Gastrocnemius medialis (tissue), 4 donors: ENCODE measurements around the gene GMPR2. TPM values are rescaled to one million over a fixed set of nuclear protein-coding genes. Genes with fewer than 3 reads are reported as not detected.
A peak's percentile ranks its signal among the peaks of the same experiment; 100 is the strongest.

Source experiments
- ATAC-seq, 2 donors: fragments of 150-250 bp; one replicate each; pipeline ENCODE4 v1.9.1; 2016
- DNase-seq, 2 donors: peaks; one replicate each; pipeline ENCODE4 v3.0.0-alpha.2; 2019
- H3K27ac ChIP-seq, 4 donors: fragments of 200-600 bp; sonication (generic); 1 replicate in 1 of 4; 2 replicates in 3 of 4; pipeline ENCODE4 v1.5.1; 2016 to 2018; ENCODE audit warnings: mild to moderate bottlenecking in 2 of 4, moderate library complexity in 1 of 4
- H3K27me3 ChIP-seq, 3 donors: fragments of 200-600 bp; sonication (generic) in 2 of 3; 1 replicate in 1 of 3; 2 replicates in 2 of 3; pipeline versions ENCODE4 v1.5.1 to v1.6.0; 2016 to 2019; ENCODE audit warnings: mild to moderate bottlenecking in 1 of 3, moderate library complexity in 1 of 3
- H3K36me3 ChIP-seq, 2 donors: fragments of 200-600 bp; sonication (generic) in 1 of 2; one replicate each; pipeline ENCODE4 v1.5.1; 2017 to 2018
- H3K4me1 ChIP-seq, 2 donors: fragments of 200-600 bp; sonication (generic) in 1 of 2; one replicate each; pipeline ENCODE4 v1.5.1; 2016 to 2017; ENCODE audit warnings: mild to moderate bottlenecking in 2 of 2
- H3K4me3 ChIP-seq, 4 donors: fragments of 200-600 bp; sonication (generic) in 3 of 4; 1 replicate in 1 of 4; 2 replicates in 3 of 4; pipeline ENCODE4 v1.5.1; 2016 to 2019; ENCODE audit warnings: mild to moderate bottlenecking in 2 of 4
- H3K9me3 ChIP-seq, 3 donors: fragments of 200-600 bp; sonication (generic) in 2 of 3; 1 replicate in 1 of 3; 2 replicates in 2 of 3; pipeline ENCODE4 v1.5.1; 2016 to 2019
- CTCF ChIP-seq, 5 experiments: fragments of 450-650 bp in 3 of 5; fragments of 200-600 bp in 2 of 5; sonication (generic) in 2 of 5; IDR thresholded peaks in 4 of 5; conservative IDR thresholded peaks in 1 of 5; 1 replicate in 4 of 5; 2 replicates in 1 of 5; pipeline ENCODE4 v1.5.1; 2016 to 2019; ENCODE audit warnings: antibody characterized with exemption in 5 of 5, mild to moderate bottlenecking in 3 of 5, moderate library complexity in 3 of 5
- POLR2A ChIP-seq, 2 donors: fragments of 450-650 bp; IDR thresholded peaks; one replicate each; pipeline ENCODE4 v1.6.1; 2017; ENCODE audit warnings: antibody characterized with exemption in 2 of 2, mild to moderate bottlenecking in 2 of 2, moderate library complexity in 2 of 2
- in situ Hi-C, 4 donors: fragments of 200-750 bp; cut with MboI; loops; one replicate each; pipeline versions ENCODE4 v1.15.0 to v1.8.0; 2017; ENCODE audit warnings: low sequenced_read_pairs in 4 of 4
- intact Hi-C: fragments of 100-400 bp; cut with DNase I; formaldehyde crosslinking; loops from one replicate; pipeline ENCODE4 v1.15.1; 2023; ENCODE audit warnings: low total_unique reads
- total RNA-seq, 4 donors: library from RNA; depleted of rRNA; stranded (reverse); fragments of >200 nt; gene quantifications; one replicate each; pipeline versions ENCODE4 v1.1.0 to v1.2.3, GENCODE V29; 2016

GMPR2 gene
- total RNA-seq, 4 donors from 2014 or later, result 15.4 to 44.8 (median 27.4) TPM

- in situ Hi-C loops, result loop anchor here in 3 of 4 donors (10.0 to 25.0 kb wide), 2 partner anchors 200 to 203 kb away; partner anchors contain the start of genes CBLN3 (in 1 of the 3), KHNYN (in 1 of the 3) and SDR39U1 (in 1 of the 3)
- intact Hi-C loops, result no loop called here
- no peaks in the 10 kb centered on the region for H3K27me3 ChIP-seq
- peak overlapping the region in 1 of 4 donors; percentile 53 for H3K27ac ChIP-seq
- no peaks in the 10 kb centered on the region for H3K9me3 ChIP-seq
- TF ChIP-seq CTCF (IDR thresholded peaks at IDR 0.05 in 4 of 5, conservative IDR thresholded peaks at IDR 0.05 in 1 of 5), result no peak
- no peak for TF ChIP-seq POLR2A (IDR thresholded peaks at IDR 0.05)
- H3K36me3 ChIP-seq, result peaks cover 0 to 34% of the 10 kb centered on the region in 2 donors
- ATAC-seq (no peak), DNase-seq (no peak)
- H3K4me3 ChIP-seq, result no peak overlapping the region
- H3K4me1 ChIP-seq, result peaks cover 40 to 53% of the 10 kb centered on the region in 2 donors
These were observed 1.6 kb downstream of the GMPR2 start for GRCh38 chr14:24234095-24235005.

DNA sequence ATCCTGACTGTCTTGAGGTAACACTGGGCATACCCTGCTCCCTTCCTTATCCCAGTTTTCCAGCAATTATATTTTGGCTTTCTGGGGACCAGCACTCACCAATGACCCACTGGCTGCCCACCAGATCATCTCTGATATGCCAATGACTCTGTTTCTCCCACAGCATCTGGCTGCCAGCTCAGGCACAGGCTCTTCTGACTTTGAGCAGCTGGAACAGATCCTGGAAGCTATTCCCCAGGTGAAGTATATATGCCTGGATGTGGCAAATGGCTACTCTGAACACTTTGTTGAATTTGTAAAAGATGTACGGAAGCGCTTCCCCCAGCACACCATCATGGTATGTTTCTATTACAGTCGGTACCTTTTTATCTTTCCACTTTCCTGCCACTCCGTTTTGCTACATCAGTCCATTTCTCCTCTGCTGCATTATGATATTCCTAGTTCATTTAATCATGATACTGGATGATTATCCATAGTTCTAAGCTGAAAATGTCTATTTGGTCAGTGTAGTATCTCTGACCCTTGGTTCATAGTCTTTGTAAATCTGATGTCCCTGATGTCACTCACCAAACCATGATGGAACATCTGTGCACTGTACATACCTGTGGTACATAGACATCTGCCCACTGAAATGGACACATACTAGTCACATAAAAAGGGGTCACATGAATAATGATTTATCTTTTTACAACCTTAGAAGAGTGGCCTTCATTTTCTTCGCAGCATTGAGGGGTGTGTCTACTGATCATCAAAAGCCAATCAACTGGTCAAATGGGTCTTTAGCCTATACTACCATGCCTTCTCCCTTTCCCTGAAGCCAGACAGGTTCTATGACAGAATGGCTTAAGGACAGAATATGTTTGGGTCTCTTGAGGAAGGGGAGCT, 3.3 kb downstream of the GMPR2 start:
- TF ChIP-seq CTCF (IDR thresholded peaks at IDR 0.05 in 4 of 5, conservative IDR thresholded peaks at IDR 0.05 in 1 of 5) (no peak), POLR2A (IDR thresholded peaks at IDR 0.05) (no peak)
- Histone ChIP-seq H3K27me3 (no peaks in the 10 kb centered on the region), H3K27ac (peak overlapping the region in 2 of 4 donors; percentile 5 to 50), H3K36me3 (peaks cover 0 to 51% of the 10 kb centered on the region in 2 donors), H3K9me3 (no peaks in the 10 kb centered on the region), H3K4me1 (peaks cover 52 to 64% of the 10 kb centered on the region in 2 donors), H3K4me3 (no peak overlapping the region)
- DNase-seq, result no peak
- in situ Hi-C loops, result loop anchor here in 3 of 4 donors (10.0 to 25.0 kb wide), 2 partner anchors 199 to 201 kb away; partner anchors contain the start of genes CBLN3 (in 1 of the 3), KHNYN (in 1 of the 3) and SDR39U1 (in 1 of the 3)
- intact Hi-C loops, result no loop called here
- ATAC-seq, result no peak

- DNase-seq (no peak), ATAC-seq (no peak)
- H3K27ac ChIP-seq, result peak overlapping the region in 3 of 4 donors; percentile 8 to 50 (median 35)
- peaks cover 0 to 52% of the 10 kb centered on the region in 2 donors for H3K36me3 ChIP-seq
- no peak for TF ChIP-seq POLR2A (IDR thresholded peaks at IDR 0.05)
- TF ChIP-seq CTCF (IDR thresholded peaks at IDR 0.05 in 4 of 5, conservative IDR thresholded peaks at IDR 0.05 in 1 of 5), result no peak
- no peaks in the 10 kb centered on the region for H3K9me3 ChIP-seq
- H3K4me3 ChIP-seq, result no peak overlapping the region
- in situ Hi-C loops, result loop anchor here in 3 of 4 donors (10.0 to 25.0 kb wide), 2 partner anchors 198 to 200 kb away; partner anchors contain the start of genes CBLN3 (in 1 of the 3), KHNYN (in 1 of the 3) and SDR39U1 (in 1 of the 3)
- no peaks in the 10 kb centered on the region for H3K27me3 ChIP-seq
- intact Hi-C loops, result no loop called here
- H3K4me1 ChIP-seq, result peaks cover 53 to 66% of the 10 kb centered on the region in 2 donors
These were observed 4.1 kb downstream of the GMPR2 start for GRCh38 chr14:24236689-24237462.
